NB4 (cell line): Measurements from ENCODE around the gene KRTAP6-1.

Experiments used
- DNase-seq: peaks from one replicate; pipeline ENCODE4 v3.0.0; 2010; ENCODE audit warnings: low read depth
- H3K4me3 ChIP-seq: one replicate; pipeline ENCODE4 v1.5.1; 2011; ENCODE audit warnings: mild to moderate bottlenecking, low read depth, low read length, moderate library complexity
- CTCF ChIP-seq: IDR thresholded peaks from one replicate; pipeline ENCODE4 v1.5.1; 2012; ENCODE audit warnings: low read depth, low read length
- MAX ChIP-seq: IDR thresholded peaks from 2 replicates; pipeline ENCODE4 v1.6.1; 2011; ENCODE audit warnings: low read depth, low read length
- MYC ChIP-seq: IDR thresholded peaks from 2 replicates; pipeline ENCODE4 v1.6.1; 2011; ENCODE audit warnings: low read depth, low read length
- POLR2A ChIP-seq: IDR thresholded peaks from 2 replicates; pipeline ENCODE4 v1.6.1; 2011; ENCODE audit warnings: mild to moderate bottlenecking; ENCODE audit not compliant: insufficient read length; ENCODE audit errors: extremely low read depth

KRTAP6-1 gene

GRCh38 chr21:30634906-30635305, 21.2 kb upstream of the KRTAP6-1 start, which contains the start of gene KRTAP20-2:
Gene KRTAP20-2 (plus strand): TSS chr21:30635206. CDS start chr21:30635264, 58 bp downstream.
- TF ChIP-seq MAX, result no peak
- TF ChIP-seq CTCF, result no peak
- no peak for TF ChIP-seq POLR2A
- TF ChIP-seq MYC, result no peak
- no peak within 1 kb of the TSS for H3K4me3 ChIP-seq
- DNase-seq, result no peak

GRCh38 chr21:30629200-30629599, 15.5 kb upstream of the KRTAP6-1 start:
- no peak for DNase-seq
- TF ChIP-seq MAX (no peak), POLR2A (no peak), CTCF (no peak), MYC (no peak)

GRCh38 chr21:30628109-30628508, 14.4 kb upstream of the KRTAP6-1 start:
- no peak for TF ChIP-seq MAX
- TF ChIP-seq CTCF, result no peak
- no peak for TF ChIP-seq MYC
- no peak for TF ChIP-seq POLR2A
- no peak for DNase-seq
- H3K4me3 ChIP-seq, result no peak overlapping the region

More at GRCh38 chr21:30629200-30629599, 15.5 kb upstream of the KRTAP6-1 start:
- no peak overlapping the region for H3K4me3 ChIP-seq

- no peak for DNase-seq
- no peak for TF ChIP-seq MAX
- H3K4me3 ChIP-seq, result no peak overlapping the region
These were observed 11.9 kb upstream of the KRTAP6-1 start for GRCh38 chr21:30625449-30626165.

GRCh38 chr21:30623362-30623761, 9.6 kb upstream of the KRTAP6-1 start:
- no peak for DNase-seq
- TF ChIP-seq POLR2A (no peak), CTCF (no peak), MAX (no peak), MYC (no peak)
- H3K4me3 ChIP-seq, result no peak overlapping the region

- TF ChIP-seq POLR2A (no peak), MYC (no peak), CTCF (no peak), MAX (no peak)
- no peak for DNase-seq
These were observed 6.8 kb upstream of the KRTAP6-1 start, which contains the start of gene KRTAP20-4 for GRCh38 chr21:30620522-30620921. Gene KRTAP20-4 (plus strand): TSS chr21:30620627.

More at GRCh38 chr21:30620522-30620921, 6.8 kb upstream of the KRTAP6-1 start, which contains the start of gene KRTAP20-4:
- H3K4me3 ChIP-seq, result no peak within 1 kb of the TSS
